Gastrocnemius medialis (tissue), 4 donors: ENCODE measurements around the gene LDLRAD3. TPM values are rescaled to one million over a fixed set of nuclear protein-coding genes. Genes with fewer than 3 reads are reported as not detected.

Source experiments
- ATAC-seq, 2 donors: fragments of 150-250 bp; one replicate each; pipeline ENCODE4 v1.9.1; 2016
- DNase-seq, 2 donors: peaks; one replicate each; pipeline ENCODE4 v3.0.0-alpha.2; 2019
- H3K27ac ChIP-seq, 4 donors: fragments of 200-600 bp; sonication (generic); 1 replicate in 1 of 4; 2 replicates in 3 of 4; pipeline ENCODE4 v1.5.1; 2016 to 2018; ENCODE audit warnings: mild to moderate bottlenecking in 2 of 4, moderate library complexity in 1 of 4
- H3K27me3 ChIP-seq, 3 donors: fragments of 200-600 bp; sonication (generic) in 2 of 3; 1 replicate in 1 of 3; 2 replicates in 2 of 3; pipeline versions ENCODE4 v1.5.1 to v1.6.0; 2016 to 2019; ENCODE audit warnings: mild to moderate bottlenecking in 1 of 3, moderate library complexity in 1 of 3
- H3K36me3 ChIP-seq, 2 donors: fragments of 200-600 bp; sonication (generic) in 1 of 2; one replicate each; pipeline ENCODE4 v1.5.1; 2017 to 2018
- H3K4me1 ChIP-seq, 2 donors: fragments of 200-600 bp; sonication (generic) in 1 of 2; one replicate each; pipeline ENCODE4 v1.5.1; 2016 to 2017; ENCODE audit warnings: mild to moderate bottlenecking in 2 of 2
- H3K4me3 ChIP-seq, 4 donors: fragments of 200-600 bp; sonication (generic) in 3 of 4; 1 replicate in 1 of 4; 2 replicates in 3 of 4; pipeline ENCODE4 v1.5.1; 2016 to 2019; ENCODE audit warnings: mild to moderate bottlenecking in 2 of 4
- H3K9me3 ChIP-seq, 3 donors: fragments of 200-600 bp; sonication (generic) in 2 of 3; 1 replicate in 1 of 3; 2 replicates in 2 of 3; pipeline ENCODE4 v1.5.1; 2016 to 2019
- CTCF ChIP-seq, 5 experiments: fragments of 450-650 bp in 3 of 5; fragments of 200-600 bp in 2 of 5; sonication (generic) in 2 of 5; IDR thresholded peaks in 4 of 5; conservative IDR thresholded peaks in 1 of 5; 1 replicate in 4 of 5; 2 replicates in 1 of 5; pipeline ENCODE4 v1.5.1; 2016 to 2019; ENCODE audit warnings: antibody characterized with exemption in 5 of 5, mild to moderate bottlenecking in 3 of 5, moderate library complexity in 3 of 5
- POLR2A ChIP-seq, 2 donors: fragments of 450-650 bp; IDR thresholded peaks; one replicate each; pipeline ENCODE4 v1.6.1; 2017; ENCODE audit warnings: antibody characterized with exemption in 2 of 2, mild to moderate bottlenecking in 2 of 2, moderate library complexity in 2 of 2
- in situ Hi-C, 4 donors: fragments of 200-750 bp; cut with MboI; loops; one replicate each; pipeline versions ENCODE4 v1.15.0 to v1.8.0; 2017; ENCODE audit warnings: low sequenced_read_pairs in 4 of 4
- intact Hi-C: fragments of 100-400 bp; cut with DNase I; formaldehyde crosslinking; loops from one replicate; pipeline ENCODE4 v1.15.1; 2023; ENCODE audit warnings: low total_unique reads
- total RNA-seq, 4 donors: library from RNA; depleted of rRNA; stranded (reverse); fragments of >200 nt; gene quantifications; one replicate each; pipeline versions ENCODE4 v1.1.0 to v1.2.3, GENCODE V29; 2016

LDLRAD3 gene
- total RNA-seq, 4 donors from 2014 or later, result 6.1 to 12.8 (median 11.8) TPM

GRCh38 chr11:36002796-36003195, 58.9 kb downstream of the LDLRAD3 start:
- ATAC-seq (no peak), DNase-seq (no peak)
- Histone ChIP-seq H3K4me3 (no peak overlapping the region), H3K9me3 (no peaks in the 10 kb centered on the region), H3K36me3 (no peaks in the 10 kb centered on the region), H3K4me1 (peaks cover 9 to 12% of the 10 kb centered on the region in 2 donors), H3K27ac (peak overlapping the region in 2 of 4 donors; percentile 3 to 31), H3K27me3 (no peaks in the 10 kb centered on the region)
- TF ChIP-seq CTCF (IDR thresholded peaks at IDR 0.05 in 4 of 5, conservative IDR thresholded peaks at IDR 0.05 in 1 of 5) (no peak), POLR2A (IDR thresholded peaks at IDR 0.05) (no peak)
- in situ Hi-C loops (no loop called here), intact Hi-C loops (no loop called here)

GRCh38 chr11:36006556-36006955, 62.7 kb downstream of the LDLRAD3 start:
- Histone ChIP-seq H3K27me3 (no peaks in the 10 kb centered on the region), H3K36me3 (no peaks in the 10 kb centered on the region), H3K4me3 (no peak overlapping the region), H3K27ac (no peak overlapping the region), H3K4me1 (peaks cover 27 to 30% of the 10 kb centered on the region in 2 donors), H3K9me3 (no peaks in the 10 kb centered on the region)
- no peak for TF ChIP-seq CTCF (IDR thresholded peaks at IDR 0.05 in 4 of 5, conservative IDR thresholded peaks at IDR 0.05 in 1 of 5)
- TF ChIP-seq POLR2A (IDR thresholded peaks at IDR 0.05), result no peak
- DNase-seq (no peak), ATAC-seq (no peak)
- in situ Hi-C loops (no loop called here), intact Hi-C loops (no loop called here)

- Histone ChIP-seq H3K4me1 (peaks cover 23 to 26% of the 10 kb centered on the region in 2 donors), H3K27me3 (no peaks in the 10 kb centered on the region), H3K36me3 (no peaks in the 10 kb centered on the region), H3K27ac (no peak overlapping the region), H3K9me3 (no peaks in the 10 kb centered on the region), H3K4me3 (no peak overlapping the region)
- TF ChIP-seq CTCF (IDR thresholded peaks at IDR 0.05 in 4 of 5, conservative IDR thresholded peaks at IDR 0.05 in 1 of 5) (no peak), POLR2A (IDR thresholded peaks at IDR 0.05) (no peak)
- intact Hi-C loops (no loop called here), in situ Hi-C loops (no loop called here)
- ATAC-seq (no peak), DNase-seq (no peak)
Observed at GRCh38 chr11:36007127-36007655, 63.3 kb downstream of the LDLRAD3 start.

GRCh38 chr11:36008584-36008983, 64.7 kb downstream of the LDLRAD3 start:
- no peaks in the 10 kb centered on the region for H3K9me3 ChIP-seq
- H3K36me3 ChIP-seq, result no peaks in the 10 kb centered on the region
- peak overlapping the region in 3 of 4 donors; percentile 9 to 47 (median 40) for H3K27ac ChIP-seq
- H3K27me3 ChIP-seq, result no peaks in the 10 kb centered on the region
- ATAC-seq, result no peak
- no peak for TF ChIP-seq CTCF (IDR thresholded peaks at IDR 0.05 in 4 of 5, conservative IDR thresholded peaks at IDR 0.05 in 1 of 5)
- no peak for TF ChIP-seq POLR2A (IDR thresholded peaks at IDR 0.05)
- intact Hi-C loops (no loop called here), in situ Hi-C loops (no loop called here)
- peaks cover 18% of the 10 kb centered on the region in 2 donors for H3K4me1 ChIP-seq
- no peak overlapping the region for H3K4me3 ChIP-seq
- no peak for DNase-seq

GRCh38 chr11:36009473-36009872, 65.6 kb downstream of the LDLRAD3 start:
- no peak for TF ChIP-seq POLR2A (IDR thresholded peaks at IDR 0.05)
- TF ChIP-seq CTCF (IDR thresholded peaks at IDR 0.05 in 4 of 5, conservative IDR thresholded peaks at IDR 0.05 in 1 of 5), result no peak
- no peaks in the 10 kb centered on the region for H3K36me3 ChIP-seq
- peaks cover 18 to 19% of the 10 kb centered on the region in 2 donors for H3K4me1 ChIP-seq
- no peaks in the 10 kb centered on the region for H3K27me3 ChIP-seq
- DNase-seq, result no peak
- H3K9me3 ChIP-seq, result no peaks in the 10 kb centered on the region
- ATAC-seq, result no peak
- peak overlapping the region in 1 of 4 donors; percentile 47 for H3K27ac ChIP-seq
- in situ Hi-C loops (no loop called here), intact Hi-C loops (no loop called here)
- H3K4me3 ChIP-seq, result no peak overlapping the region
